Measurements from ENCODE around the gene ARHGAP4. TPM values are rescaled to one million over a fixed set of nuclear protein-coding genes. Genes with fewer than 3 reads are reported as not detected.
A peak's percentile ranks its signal among the peaks of the same experiment; 100 is the strongest.

ARHGAP4 gene
- total RNA-seq, 3 donors from 2014 or later (not counting 1 experiment from before 2014, with no cell fraction given): 352 to 398 (median 384) TPM

DNA sequence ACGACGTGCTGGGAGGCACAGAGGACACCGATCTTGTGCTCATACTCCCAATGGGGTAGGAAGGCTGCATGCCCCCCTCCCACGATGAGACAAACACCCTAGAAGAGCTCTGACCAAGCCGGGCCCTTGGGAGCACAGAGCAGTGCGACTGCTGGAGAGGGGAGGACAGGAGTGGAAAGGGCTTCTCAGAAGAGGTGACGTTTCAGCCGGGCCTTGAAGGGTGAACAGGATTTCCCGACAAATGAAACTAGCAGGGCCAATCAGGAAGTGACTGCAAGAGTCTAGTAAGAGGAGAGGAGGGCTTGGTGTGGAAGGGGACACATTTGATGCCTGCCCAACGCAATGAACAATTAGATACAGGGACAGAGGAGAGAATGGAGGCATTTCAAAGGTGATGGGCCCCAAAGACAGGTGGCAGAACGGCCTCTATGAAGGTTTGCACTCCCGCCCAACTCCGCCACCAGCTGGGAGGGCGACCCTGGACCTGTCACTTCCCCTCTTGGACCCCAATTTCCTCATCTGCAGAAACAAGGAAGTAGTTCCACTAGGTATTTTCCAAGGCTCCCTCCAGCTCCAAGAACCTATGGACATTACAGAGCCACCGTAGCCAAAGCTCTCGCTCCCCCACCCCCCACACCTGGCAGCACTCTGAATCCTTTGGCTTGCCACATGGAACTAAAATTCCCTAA lies 41.6 kb upstream of the ARHGAP4 start:
- DNase-seq (peak in 1 of 2 donors; percentile 64), ATAC-seq (no peak)
- Mint-ChIP-seq H3K9me3 (no peaks in the 10 kb centered on the region), H3K27ac (peak overlapping the region; percentile 97 to 99), H3K36me3 (no peaks in the 10 kb centered on the region), H3K4me3 (peak overlapping the region; percentile 100), H3K27me3 (ENCODE audit: low read depth in 2 of 2) (no peaks in the 10 kb centered on the region), H3K4me1 (peaks cover 28 to 48% of the 10 kb centered on the region in 2 donors)
- Histone ChIP-seq H3K36me3 (ENCODE audit: control insufficient read depth, insufficient read depth, low read length) (peaks cover 11% of the 10 kb centered on the region), H3K4me1 (ENCODE audit: control insufficient read depth, insufficient read depth, low read length) (peaks cover 51% of the 10 kb centered on the region), H3K27ac (ENCODE audit: low read length) (peak overlapping the region; percentile 83), H3K4me3 (ENCODE audit: low read length) (peak overlapping the region; percentile 2), H3K9me3 (ENCODE audit: control insufficient read depth, insufficient read depth, low read length) (no peaks in the 10 kb centered on the region), H3K27me3 (ENCODE audit: control insufficient read depth, insufficient read depth, low read length) (no peaks in the 10 kb centered on the region)
- intact Hi-C loops (cut with micrococcal nuclease): loop anchor here (5.0 kb wide), 2 partner anchors 40 to 205 kb away; partner anchors contain the start of genes ARHGAP4 and PLXNB3
- TF ChIP-seq, protein P1, sequence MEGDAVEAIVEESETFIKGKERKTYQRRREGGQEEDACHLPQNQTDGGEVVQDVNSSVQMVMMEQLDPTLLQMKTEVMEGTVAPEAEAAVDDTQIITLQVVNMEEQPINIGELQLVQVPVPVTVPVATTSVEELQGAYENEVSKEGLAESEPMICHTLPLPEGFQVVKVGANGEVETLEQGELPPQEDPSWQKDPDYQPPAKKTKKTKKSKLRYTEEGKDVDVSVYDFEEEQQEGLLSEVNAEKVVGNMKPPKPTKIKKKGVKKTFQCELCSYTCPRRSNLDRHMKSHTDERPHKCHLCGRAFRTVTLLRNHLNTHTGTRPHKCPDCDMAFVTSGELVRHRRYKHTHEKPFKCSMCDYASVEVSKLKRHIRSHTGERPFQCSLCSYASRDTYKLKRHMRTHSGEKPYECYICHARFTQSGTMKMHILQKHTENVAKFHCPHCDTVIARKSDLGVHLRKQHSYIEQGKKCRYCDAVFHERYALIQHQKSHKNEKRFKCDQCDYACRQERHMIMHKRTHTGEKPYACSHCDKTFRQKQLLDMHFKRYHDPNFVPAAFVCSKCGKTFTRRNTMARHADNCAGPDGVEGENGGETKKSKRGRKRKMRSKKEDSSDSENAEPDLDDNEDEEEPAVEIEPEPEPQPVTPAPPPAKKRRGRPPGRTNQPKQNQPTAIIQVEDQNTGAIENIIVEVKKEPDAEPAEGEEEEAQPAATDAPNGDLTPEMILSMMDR (IDR thresholded peaks at IDR 0.05): no peak
- 18% methylated on average over 10 of the region's 16 CpGs for WGBS (ENCODE audit: insufficient coverage)

DNA sequence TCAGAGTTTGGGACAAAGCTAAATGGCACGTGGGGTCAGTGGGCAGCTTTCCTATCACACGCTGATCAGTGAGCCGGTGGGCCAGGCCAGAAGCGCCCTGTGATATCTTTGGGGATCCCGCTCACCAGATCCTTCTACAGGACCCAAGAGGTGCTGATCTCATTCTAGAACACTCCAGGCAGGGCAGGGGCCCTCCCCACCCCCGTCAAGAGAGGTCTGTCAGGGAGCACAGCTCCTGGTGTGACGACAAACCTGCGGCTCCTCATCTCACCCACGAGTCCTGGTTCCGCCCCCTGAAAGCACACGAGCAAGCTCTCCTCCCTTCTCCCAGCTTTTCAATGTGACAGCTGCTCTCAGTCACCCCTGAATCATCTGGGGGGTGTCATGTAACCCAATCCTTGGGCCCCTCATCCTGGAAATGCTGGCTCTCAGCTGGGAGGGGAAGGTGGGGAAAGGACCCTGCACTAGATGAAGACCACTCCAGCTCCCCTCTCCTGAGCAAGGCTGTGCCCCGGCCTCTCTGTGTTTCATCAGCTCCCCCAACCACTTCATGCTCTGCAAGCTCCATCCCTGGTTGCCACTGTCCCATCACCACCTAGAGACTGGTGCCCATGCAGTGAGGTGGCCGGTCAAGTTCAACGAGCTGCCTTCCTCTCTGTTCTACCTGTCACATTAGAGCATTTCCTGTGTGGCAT lies 40.9 kb upstream of the ARHGAP4 start:
- H3K27me3 ChIP-seq (ENCODE audit: control insufficient read depth, insufficient read depth, low read length): no peaks in the 10 kb centered on the region
- H3K4me1 Mint-ChIP-seq: peaks cover 28 to 48% of the 10 kb centered on the region in 2 donors
- DNase-seq: peak in 1 of 2 donors; percentile 65
- peak overlapping the region; percentile 97 to 99 for H3K27ac Mint-ChIP-seq
- intact Hi-C loops (cut with micrococcal nuclease): loop anchor here (5.0 kb wide), 2 partner anchors 40 to 205 kb away; partner anchors contain the start of genes ARHGAP4 and PLXNB3
- WGBS (ENCODE audit: insufficient coverage): 49% methylated on average over 12 of the region's 14 CpGs
- H3K27me3 Mint-ChIP-seq (ENCODE audit: low read depth in 2 of 2): no peaks in the 10 kb centered on the region
- ATAC-seq: no peak
- H3K36me3 Mint-ChIP-seq: no peaks in the 10 kb centered on the region
- H3K9me3 Mint-ChIP-seq: no peaks in the 10 kb centered on the region
- peak overlapping the region; percentile 83 for H3K27ac ChIP-seq (ENCODE audit: low read length)
- H3K4me1 ChIP-seq (ENCODE audit: control insufficient read depth, insufficient read depth, low read length): peaks cover 51% of the 10 kb centered on the region
- H3K4me3 ChIP-seq (ENCODE audit: low read length): peak overlapping the region; percentile 2
- H3K4me3 Mint-ChIP-seq: peak overlapping the region; percentile 100
- H3K36me3 ChIP-seq (ENCODE audit: control insufficient read depth, insufficient read depth, low read length): peaks cover 18% of the 10 kb centered on the region
- TF ChIP-seq, protein P1 (IDR thresholded peaks at IDR 0.05): no peak
- no peaks in the 10 kb centered on the region for H3K9me3 ChIP-seq (ENCODE audit: control insufficient read depth, insufficient read depth, low read length)

DNA sequence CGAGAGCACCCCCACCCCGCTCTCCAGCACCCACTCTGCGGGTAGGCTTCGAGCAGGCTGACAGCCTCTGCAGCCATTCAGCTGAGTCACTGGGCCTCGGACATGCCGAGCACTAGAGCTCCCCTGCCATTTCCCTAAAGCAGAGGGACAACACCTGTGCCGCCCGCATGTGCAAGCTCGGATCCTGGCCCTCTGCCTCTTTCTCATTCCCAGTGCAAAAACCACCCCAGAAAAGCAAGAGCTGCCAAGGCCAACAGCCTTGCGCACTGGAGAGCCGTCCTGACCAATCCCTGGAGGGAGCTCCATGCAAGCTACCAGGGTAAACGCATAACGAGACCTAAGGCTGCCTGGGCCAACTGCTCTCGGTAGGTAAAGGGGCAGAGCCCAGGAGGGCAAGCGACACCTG lies 40.2 kb upstream of the ARHGAP4 start:
- Mint-ChIP-seq H3K27ac (peak overlapping the region; percentile 97 to 99), H3K27me3 (ENCODE audit: low read depth in 2 of 2) (no peaks in the 10 kb centered on the region), H3K36me3 (no peaks in the 10 kb centered on the region), H3K9me3 (no peaks in the 10 kb centered on the region), H3K4me1 (peaks cover 28 to 48% of the 10 kb centered on the region in 2 donors), H3K4me3 (peak overlapping the region; percentile 47)
- H3K36me3 ChIP-seq (ENCODE audit: control insufficient read depth, insufficient read depth, low read length): peaks cover 25% of the 10 kb centered on the region
- H3K9me3 ChIP-seq (ENCODE audit: control insufficient read depth, insufficient read depth, low read length): no peaks in the 10 kb centered on the region
- H3K4me3 ChIP-seq (ENCODE audit: low read length): no peak overlapping the region
- TF ChIP-seq, protein P1 (IDR thresholded peaks at IDR 0.05): no peak
- 68% methylated on average over 15 of the region's 15 CpGs for WGBS (ENCODE audit: insufficient coverage)
- peaks cover 51% of the 10 kb centered on the region for H3K4me1 ChIP-seq (ENCODE audit: control insufficient read depth, insufficient read depth, low read length)
- no peak for DNase-seq
- no peak for ATAC-seq
- intact Hi-C loops (cut with micrococcal nuclease): loop anchor here (5.0 kb wide), 2 partner anchors 39 to 204 kb away; partner anchors contain the start of genes ARHGAP4 and PLXNB3
- H3K27me3 ChIP-seq (ENCODE audit: control insufficient read depth, insufficient read depth, low read length): no peaks in the 10 kb centered on the region
- H3K27ac ChIP-seq (ENCODE audit: low read length): peak overlapping the region; percentile 83
